HG03135 (cell line): ENCODE data around the gene AGAP3.

ENCODE experiments used
- ATAC-seq: cut with Tn5 transposase; IDR thresholded peaks from one replicate; pipeline ENCODE4 v1.9.1; 2021; ENCODE audit warnings: mild to moderate bottlenecking, moderate library complexity; ENCODE audit not compliant: unreplicated experiment

AGAP3 gene

GRCh38 chr7:151057989-151058780, 28.1 kb upstream of the AGAP3 start:
- ATAC-seq = peak; percentile 86

DNA sequence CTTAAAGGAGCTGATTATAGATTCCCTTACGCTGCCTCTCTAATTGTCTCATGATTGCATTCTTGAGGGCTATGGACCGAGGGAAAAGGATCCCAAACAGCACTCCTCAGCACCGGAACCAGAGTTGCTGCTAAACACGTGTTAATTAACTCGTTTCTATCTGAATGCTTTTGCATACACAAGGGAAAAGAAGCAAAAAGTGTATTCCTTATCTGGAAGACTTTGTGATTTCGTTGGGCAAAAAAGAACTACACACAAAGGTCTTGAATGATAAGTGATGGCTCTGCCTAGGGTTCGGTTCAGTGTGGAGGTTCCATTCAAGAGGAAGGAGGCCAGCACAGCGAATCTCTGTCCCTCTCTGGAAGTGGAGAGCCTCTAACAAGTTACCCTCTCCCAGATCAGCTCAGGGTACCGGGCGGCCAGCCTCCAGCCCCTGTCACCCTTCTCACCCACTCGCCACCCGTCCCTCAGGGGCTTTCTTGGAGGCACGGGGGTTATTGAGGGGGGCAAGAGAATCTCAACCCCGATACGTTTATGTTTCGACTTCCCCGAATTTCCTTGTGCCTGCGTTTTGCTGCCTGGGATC, 27.4 kb upstream of the AGAP3 start:
- no peak for ATAC-seq

DNA sequence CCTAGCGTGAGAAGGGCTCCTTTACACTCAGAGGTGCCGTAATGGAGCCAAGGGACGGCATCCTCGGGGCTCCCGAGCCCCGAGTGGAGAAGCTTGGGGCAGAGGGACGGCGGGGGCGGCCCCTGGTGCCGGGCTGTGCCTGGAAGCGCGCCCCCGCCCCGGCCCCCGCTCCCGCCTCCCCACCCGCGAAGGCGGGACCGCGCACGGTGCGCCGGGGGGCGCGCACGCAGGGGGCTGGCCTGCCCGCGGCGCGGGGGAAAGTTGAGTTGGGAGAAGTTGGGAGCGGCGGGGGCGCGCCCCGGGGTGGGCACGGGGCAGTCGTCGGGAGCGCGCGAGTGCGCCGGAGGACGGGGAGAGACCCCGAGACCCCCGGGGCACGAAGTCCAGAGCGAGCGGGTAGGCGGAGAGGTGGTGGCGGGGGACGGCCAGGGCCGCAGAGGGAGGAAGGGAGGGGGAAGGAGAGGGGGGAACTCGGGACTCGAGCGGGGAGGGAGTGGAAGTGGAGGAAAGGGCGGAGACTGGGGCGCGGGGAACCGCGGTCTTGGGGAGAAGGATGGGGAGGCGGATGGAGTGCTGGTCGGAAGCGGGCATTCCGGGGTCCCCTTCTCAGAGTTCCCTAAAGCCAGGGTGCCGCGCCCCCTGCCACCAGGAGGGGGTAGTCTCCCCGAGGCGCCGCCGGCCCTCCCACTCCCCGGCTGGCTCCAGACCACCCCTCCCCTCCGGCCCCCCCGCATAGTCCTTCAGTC, 26.7 kb upstream of the AGAP3 start, which contains the start of gene SLC4A2:
Gene SLC4A2, plus strand, starts transcription at position 223 of the 746 bp plus-strand sequence. CDS start 2,399 bp downstream, outside the sequence.
- peak; percentile 29 for ATAC-seq

- no peak for ATAC-seq
Observed at GRCh38 chr7:151060113-151060415, 26.2 kb upstream of the AGAP3 start.

DNA sequence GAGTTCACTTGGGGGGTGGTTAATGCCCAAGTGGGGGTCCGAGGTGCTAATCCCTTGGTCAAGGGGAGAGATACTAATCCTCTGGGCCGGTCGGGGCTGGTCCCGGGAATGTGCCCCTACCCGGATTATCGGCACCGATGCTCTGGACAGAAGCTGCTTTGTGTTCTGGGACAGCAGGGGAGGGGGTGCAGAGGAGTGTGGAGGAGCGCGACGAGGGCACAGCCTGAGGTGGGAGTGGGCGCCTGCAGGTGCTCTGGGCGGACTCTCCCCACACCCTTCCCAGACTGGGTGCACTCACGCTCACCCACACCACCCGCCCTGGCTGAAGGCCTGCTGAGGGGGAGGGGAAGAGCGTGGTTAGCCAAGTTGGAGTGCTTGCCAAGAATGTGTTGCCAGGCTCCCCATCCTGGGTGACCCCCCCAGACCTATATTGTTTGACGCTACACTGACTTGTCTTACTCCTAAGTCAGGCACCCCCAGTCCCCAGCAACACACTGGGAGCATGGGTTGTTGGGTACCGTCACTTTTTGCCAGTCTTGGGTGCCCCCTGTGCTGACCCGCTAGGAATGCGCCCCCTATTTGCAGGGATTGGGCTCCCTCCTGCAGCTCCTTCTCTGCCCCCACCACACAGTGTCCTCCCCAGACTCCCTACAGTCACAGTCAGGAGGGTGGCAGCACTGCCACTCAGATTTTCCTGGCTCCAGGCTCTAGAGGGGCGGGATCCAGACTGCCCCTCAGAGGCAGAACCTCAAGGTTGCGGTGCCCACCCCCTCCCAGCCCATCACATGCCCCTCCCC, 25.7 kb upstream of the AGAP3 start:
- ATAC-seq = no peak

GRCh38 chr7:151061213-151062110, 24.8 kb upstream of the AGAP3 start:
- ATAC-seq = no peak

GRCh38 chr7:151062111-151062398, 24.2 kb upstream of the AGAP3 start:
- no peak for ATAC-seq

- no peak for ATAC-seq
Observed at GRCh38 chr7:151062399-151063211, 23.7 kb upstream of the AGAP3 start.

GRCh38 chr7:151063212-151063561, 23.1 kb upstream of the AGAP3 start:
- no peak for ATAC-seq

- no peak for ATAC-seq
Observed at GRCh38 chr7:151064454-151064853, 21.8 kb upstream of the AGAP3 start.

DNA sequence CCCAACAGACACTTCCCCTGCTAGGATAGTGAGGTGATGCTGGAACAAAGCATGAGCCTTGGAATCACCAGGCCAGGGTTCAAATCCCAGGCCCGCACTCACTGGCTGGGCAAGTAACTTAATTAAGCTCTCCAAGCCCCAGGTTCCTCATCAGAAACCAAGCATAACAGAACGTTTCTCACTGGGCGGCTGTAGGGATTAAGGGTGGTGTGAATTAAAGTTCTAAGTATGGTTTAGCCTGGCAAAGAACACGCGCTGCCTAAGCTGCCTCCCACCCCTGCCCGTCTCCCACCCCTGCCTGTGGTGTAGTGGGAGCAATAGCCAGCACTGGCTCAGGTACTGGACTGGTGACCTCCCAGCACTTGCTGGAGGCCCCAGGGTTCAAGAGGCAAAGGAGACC, 21.3 kb upstream of the AGAP3 start:
- ATAC-seq = no peak

- no peak for ATAC-seq
Observed at GRCh38 chr7:151065516-151065915, 20.8 kb upstream of the AGAP3 start.

GRCh38 chr7:151066273-151066974, 19.9 kb upstream of the AGAP3 start:
- no peak for ATAC-seq

- no peak for ATAC-seq
Observed at GRCh38 chr7:151068069-151068773, 18.1 kb upstream of the AGAP3 start.

- no peak for ATAC-seq
Observed at GRCh38 chr7:151069841-151070573, 16.3 kb upstream of the AGAP3 start.

DNA sequence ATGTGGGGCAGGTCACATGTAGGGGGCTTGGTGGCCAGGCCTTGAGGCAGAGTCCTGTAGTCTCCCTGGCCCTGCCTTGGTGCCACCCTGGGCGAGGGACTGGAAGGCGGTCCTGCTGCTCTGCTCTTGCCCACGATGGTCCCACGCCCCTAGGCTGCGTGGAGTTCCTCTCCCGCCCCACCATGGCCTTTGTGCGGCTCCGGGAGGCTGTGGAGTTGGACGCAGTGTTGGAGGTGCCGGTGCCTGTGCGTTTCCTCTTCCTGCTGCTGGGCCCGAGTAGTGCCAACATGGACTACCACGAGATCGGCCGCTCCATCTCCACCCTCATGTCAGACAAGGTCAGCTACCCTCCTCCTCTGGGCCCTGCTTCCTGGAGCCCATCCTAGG, 15.7 kb upstream of the AGAP3 start:
- ATAC-seq = no peak

DNA sequence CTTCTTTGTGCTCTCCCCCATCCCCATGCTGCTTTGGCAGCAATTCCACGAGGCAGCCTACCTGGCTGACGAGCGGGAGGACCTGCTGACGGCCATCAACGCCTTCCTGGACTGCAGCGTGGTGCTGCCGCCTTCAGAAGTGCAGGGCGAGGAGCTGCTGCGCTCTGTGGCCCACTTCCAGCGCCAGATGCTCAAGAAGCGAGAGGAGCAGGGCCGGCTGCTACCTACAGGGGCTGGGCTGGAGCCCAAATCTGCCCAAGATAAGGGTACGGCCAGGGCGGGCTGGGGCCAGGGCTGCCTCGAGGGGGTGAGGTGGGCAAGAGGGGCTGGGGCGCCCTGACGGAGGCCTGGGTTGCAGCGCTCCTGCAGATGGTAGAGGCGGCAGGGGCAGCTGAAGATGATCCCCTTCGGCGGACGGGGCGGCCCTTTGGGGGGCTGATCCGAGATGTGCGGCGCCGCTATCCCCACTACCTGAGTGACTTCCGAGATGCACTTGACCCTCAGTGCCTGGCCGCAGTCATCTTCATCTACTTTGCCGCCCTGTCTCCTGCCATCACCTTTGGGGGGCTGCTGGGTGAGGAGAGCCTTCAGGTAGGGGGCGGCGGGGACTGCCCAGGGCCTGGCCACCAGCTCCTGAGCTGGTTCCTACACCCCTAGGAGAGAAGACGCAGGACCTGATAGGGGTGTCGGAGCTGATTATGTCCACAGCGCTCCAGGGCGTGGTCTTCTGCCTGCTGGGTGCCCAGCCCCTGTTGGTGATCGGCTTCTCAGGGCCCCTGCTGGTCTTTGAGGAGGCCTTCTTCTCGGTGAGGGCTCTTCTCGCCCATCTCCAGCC, 15.0 kb upstream of the AGAP3 start:
- ATAC-seq = no peak
